PFSK-1 (cell line): ENCODE results near the gene TCF12.

Experiments
- FOXP2 ChIP-seq: optimal IDR thresholded peaks from 2 replicates; pipeline ENCODE3; 2011; ENCODE audit warnings: borderline replicate concordance, control low read depth, inconsistent platforms; ENCODE audit not compliant: insufficient read depth; ENCODE audit errors: extremely low read length, extremely low read depth
- POLR2AphosphoS5 ChIP-seq: IDR thresholded peaks from 2 replicates; pipeline ENCODE4 v1.6.1; 2012; ENCODE audit warnings: low read depth, mild to moderate bottlenecking, control low read depth, low read length, moderate library complexity
- SIN3A ChIP-seq: IDR thresholded peaks from 2 replicates; pipeline ENCODE4 v1.6.1; 2012; ENCODE audit warnings: mild to moderate bottlenecking, low read length, moderate library complexity, borderline replicate concordance; ENCODE audit not compliant: insufficient read depth
- TAF1 ChIP-seq: IDR thresholded peaks from 2 replicates; pipeline ENCODE4 v1.6.1; 2012; ENCODE audit warnings: low read length, control low read depth, borderline replicate concordance; ENCODE audit not compliant: insufficient read depth
- TF ChIP-seq, protein P1 (sequence below), 2 experiments: IDR thresholded peaks; 2 replicates each; pipeline versions ENCODE4 v1.6.1 to v1.8.0; 2011 to 2012; ENCODE audit warnings: low read depth in 2 of 2, low read length in 2 of 2, control low read depth in 1 of 2, inconsistent platforms in 1 of 2, mild to moderate bottlenecking in 1 of 2, moderate library complexity in 1 of 2; ENCODE audit not compliant: insufficient read depth in 1 of 2

DNA sequence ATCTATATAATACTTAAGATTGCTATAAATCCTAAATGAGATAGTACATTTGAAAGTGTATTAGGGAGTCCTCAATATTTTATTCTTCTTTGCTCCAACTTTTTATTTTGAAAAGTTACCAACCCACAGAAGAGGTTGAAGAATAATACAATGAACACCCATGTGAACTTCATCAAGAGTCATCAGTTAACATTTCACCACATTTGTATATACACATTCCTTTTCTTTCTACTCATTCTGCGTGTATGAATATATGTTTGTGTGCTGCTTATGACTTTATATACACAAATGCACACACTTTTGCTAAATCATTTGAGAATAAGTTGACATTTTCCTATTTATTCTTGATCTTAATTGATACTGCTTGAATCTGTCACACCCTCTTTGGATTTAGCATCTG, 264.6 kb downstream of the TCF12 start:
- TF ChIP-seq SIN3A = no peak
- no peak for TF ChIP-seq POLR2AphosphoS5
- TF ChIP-seq, protein P1, sequence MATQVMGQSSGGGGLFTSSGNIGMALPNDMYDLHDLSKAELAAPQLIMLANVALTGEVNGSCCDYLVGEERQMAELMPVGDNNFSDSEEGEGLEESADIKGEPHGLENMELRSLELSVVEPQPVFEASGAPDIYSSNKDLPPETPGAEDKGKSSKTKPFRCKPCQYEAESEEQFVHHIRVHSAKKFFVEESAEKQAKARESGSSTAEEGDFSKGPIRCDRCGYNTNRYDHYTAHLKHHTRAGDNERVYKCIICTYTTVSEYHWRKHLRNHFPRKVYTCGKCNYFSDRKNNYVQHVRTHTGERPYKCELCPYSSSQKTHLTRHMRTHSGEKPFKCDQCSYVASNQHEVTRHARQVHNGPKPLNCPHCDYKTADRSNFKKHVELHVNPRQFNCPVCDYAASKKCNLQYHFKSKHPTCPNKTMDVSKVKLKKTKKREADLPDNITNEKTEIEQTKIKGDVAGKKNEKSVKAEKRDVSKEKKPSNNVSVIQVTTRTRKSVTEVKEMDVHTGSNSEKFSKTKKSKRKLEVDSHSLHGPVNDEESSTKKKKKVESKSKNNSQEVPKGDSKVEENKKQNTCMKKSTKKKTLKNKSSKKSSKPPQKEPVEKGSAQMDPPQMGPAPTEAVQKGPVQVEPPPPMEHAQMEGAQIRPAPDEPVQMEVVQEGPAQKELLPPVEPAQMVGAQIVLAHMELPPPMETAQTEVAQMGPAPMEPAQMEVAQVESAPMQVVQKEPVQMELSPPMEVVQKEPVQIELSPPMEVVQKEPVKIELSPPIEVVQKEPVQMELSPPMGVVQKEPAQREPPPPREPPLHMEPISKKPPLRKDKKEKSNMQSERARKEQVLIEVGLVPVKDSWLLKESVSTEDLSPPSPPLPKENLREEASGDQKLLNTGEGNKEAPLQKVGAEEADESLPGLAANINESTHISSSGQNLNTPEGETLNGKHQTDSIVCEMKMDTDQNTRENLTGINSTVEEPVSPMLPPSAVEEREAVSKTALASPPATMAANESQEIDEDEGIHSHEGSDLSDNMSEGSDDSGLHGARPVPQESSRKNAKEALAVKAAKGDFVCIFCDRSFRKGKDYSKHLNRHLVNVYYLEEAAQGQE (IDR thresholded peaks at IDR 0.05; ENCODE audit: insufficient read depth in 1 of 2, low read depth in 2 of 2, low read length in 2 of 2) = no peak
- no peak for TF ChIP-seq TAF1
- TF ChIP-seq FOXP2 = no peak
